GM18519 (cell line): ENCODE data around the gene HSPA12A.

Source experiments
- ATAC-seq: cut with Tn5 transposase; IDR thresholded peaks from one replicate; pipeline ENCODE4 v1.9.1; 2021; ENCODE audit warnings: mild to moderate bottlenecking, moderate library complexity; ENCODE audit not compliant: unreplicated experiment, low FRiP score

Gene HSPA12A

GRCh38 chr10:116671274-116671926 is 71.0 kb downstream of the HSPA12A start:
- no peak for ATAC-seq

- no peak for ATAC-seq
These were observed 71.7 kb downstream of the HSPA12A start for GRCh38 chr10:116670706-116671105.

- no peak for ATAC-seq
These were observed 72.3 kb downstream of the HSPA12A start for GRCh38 chr10:116669832-116670644.

GRCh38 chr10:116669080-116669479 is 73.3 kb downstream of the HSPA12A start:
- ATAC-seq = no peak

GRCh38 chr10:116668446-116668845 is 73.9 kb downstream of the HSPA12A start:
- ATAC-seq = no peak

- no peak for ATAC-seq
These were observed 74.3 kb downstream of the HSPA12A start for GRCh38 chr10:116668018-116668417.

- no peak for ATAC-seq
These were observed 74.9 kb downstream of the HSPA12A start for GRCh38 chr10:116667484-116667883.

- ATAC-seq = no peak
These were observed 76.7 kb downstream of the HSPA12A start for GRCh38 chr10:116665541-116666125.

- no peak for ATAC-seq
These were observed 77.7 kb downstream of the HSPA12A start for GRCh38 chr10:116664631-116665030.

GRCh38 chr10:116663342-116663741 is 79.0 kb downstream of the HSPA12A start:
- ATAC-seq = no peak

GRCh38 chr10:116660860-116661259 is 81.5 kb downstream of the HSPA12A start:
- no peak for ATAC-seq

GRCh38 chr10:116659049-116659670 is 83.2 kb downstream of the HSPA12A start:
- ATAC-seq = no peak

GRCh38 chr10:116657863-116658551 is 84.4 kb downstream of the HSPA12A start:
- no peak for ATAC-seq

- ATAC-seq = no peak
These were observed 86.3 kb downstream of the HSPA12A start for GRCh38 chr10:116656044-116656443.

GRCh38 chr10:116655568-116655967 is 86.8 kb downstream of the HSPA12A start:
- ATAC-seq = no peak

GRCh38 chr10:116654816-116655215 is 87.5 kb downstream of the HSPA12A start:
- ATAC-seq = no peak

- ATAC-seq = no peak
These were observed 88.5 kb downstream of the HSPA12A start for GRCh38 chr10:116653885-116654284.

- ATAC-seq = no peak
These were observed 93.5 kb downstream of the HSPA12A start for GRCh38 chr10:116648903-116649302.

- ATAC-seq = no peak
These were observed 95.9 kb downstream of the HSPA12A start for GRCh38 chr10:116646502-116646901.

- no peak for ATAC-seq
These were observed 104.5 kb downstream of the HSPA12A start for GRCh38 chr10:116637830-116638229.

GRCh38 chr10:116636976-116637375 is 105.4 kb downstream of the HSPA12A start:
- no peak for ATAC-seq
